HG02623 (cell line): Measurements from ENCODE around the gene EPB41L4B.

Experiments used
- ATAC-seq: cut with Tn5 transposase; IDR thresholded peaks from one replicate; pipeline ENCODE4 v1.9.1; 2021; ENCODE audit warnings: moderate library complexity; ENCODE audit not compliant: unreplicated experiment

The EPB41L4B gene

DNA sequence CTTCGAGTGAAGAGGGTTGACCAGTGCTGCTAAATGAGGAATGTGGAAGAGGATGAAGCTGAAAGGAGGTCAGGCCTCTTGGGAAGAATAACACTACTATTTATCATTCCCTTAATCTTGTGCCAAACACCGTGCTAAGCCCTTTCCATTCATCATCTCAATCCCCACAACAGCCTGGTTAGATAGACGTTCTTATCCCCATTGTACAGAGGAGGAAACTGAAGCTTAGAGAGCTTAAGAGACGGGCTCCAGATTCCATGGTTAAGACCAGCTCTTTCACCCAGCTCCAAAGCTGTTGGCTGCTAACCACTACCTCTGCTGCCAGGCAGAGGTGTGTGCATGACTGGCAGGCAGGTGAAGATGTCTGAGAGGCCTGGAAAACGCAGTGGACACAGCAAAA, 868 bp upstream of the EPB41L4B start:
- no peak for ATAC-seq

DNA sequence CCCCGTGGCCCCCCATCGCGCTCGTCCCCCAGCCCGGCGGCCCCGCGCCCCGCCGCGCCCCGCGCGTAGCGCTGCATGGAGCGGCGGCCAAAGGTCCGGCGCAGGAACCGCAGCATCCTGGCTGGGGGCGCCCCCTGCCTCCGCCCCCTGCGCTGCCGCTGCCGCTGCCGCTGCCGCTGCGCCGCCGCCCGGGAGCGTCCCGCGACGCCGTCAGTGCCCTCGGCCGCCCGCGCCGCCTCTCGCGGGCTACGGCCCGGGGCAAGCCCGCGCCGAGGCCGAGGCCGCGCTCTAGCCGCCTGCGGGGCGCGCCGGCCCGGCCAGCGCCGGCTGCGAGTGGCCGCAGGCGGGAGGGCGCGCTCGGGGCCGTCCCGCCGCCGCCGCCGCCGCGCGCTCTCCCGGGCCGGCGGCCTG, 523 bp downstream of the EPB41L4B start:
- peak; percentile 27 for ATAC-seq

GRCh38 chr9:109319626-109320241, 1.1 kb downstream of the EPB41L4B start:
- ATAC-seq = peak; percentile 16

DNA sequence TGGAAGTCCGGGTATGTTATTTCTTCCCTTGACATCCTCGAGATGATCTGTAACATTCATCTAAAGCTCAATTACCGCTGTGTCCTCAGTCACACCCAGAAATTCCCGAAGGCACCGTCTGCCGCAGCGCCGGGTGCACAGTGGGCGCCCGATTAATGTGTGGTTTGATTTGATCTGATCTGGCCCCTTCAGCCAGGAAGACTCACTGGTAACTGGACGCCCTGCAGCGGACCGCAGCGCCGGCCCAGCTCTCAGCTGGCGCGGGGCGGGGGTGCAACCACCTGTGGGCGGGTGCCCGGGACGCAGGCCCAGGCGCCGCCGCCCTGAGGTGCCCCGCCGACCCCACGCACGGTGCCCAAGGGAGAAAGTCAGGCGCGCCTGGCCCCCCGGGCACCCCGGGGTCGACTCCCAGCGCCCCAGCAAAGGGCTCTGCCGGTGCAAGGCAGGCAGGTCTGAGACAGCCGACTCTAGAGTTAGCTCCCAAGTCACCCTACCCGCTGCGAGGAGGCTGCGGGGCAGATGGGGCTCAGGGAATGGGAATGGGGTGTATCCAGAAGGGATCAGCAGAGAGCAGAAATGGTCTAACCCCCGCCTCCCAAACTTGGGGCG, 1.7 kb downstream of the EPB41L4B start:
- no peak for ATAC-seq

GRCh38 chr9:109317979-109318741, 2.7 kb downstream of the EPB41L4B start:
- no peak for ATAC-seq

- ATAC-seq = no peak
Measured at GRCh38 chr9:109317311-109317978, 3.4 kb downstream of the EPB41L4B start.

DNA sequence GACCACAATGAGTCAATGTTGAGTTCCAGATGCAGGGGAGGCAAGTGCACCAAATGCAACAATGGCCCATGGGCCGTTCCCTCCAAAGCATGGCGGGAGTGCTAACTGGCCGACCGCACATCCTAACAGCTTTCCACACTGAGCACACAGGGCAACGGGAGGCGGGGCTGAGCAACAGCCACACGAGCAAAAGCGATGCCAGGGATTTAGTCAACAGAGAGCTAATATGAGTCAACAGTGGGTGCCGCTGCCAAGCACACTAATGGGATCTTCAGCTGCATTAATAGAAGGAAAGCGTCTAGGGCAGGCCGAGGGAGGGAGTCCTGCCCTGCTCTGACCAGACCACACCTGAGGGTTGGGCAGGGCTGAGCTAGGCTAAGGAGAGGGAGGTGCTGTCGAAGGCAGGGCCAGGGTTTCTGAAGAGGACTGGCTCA, 4.6 kb downstream of the EPB41L4B start:
- ATAC-seq = no peak

DNA sequence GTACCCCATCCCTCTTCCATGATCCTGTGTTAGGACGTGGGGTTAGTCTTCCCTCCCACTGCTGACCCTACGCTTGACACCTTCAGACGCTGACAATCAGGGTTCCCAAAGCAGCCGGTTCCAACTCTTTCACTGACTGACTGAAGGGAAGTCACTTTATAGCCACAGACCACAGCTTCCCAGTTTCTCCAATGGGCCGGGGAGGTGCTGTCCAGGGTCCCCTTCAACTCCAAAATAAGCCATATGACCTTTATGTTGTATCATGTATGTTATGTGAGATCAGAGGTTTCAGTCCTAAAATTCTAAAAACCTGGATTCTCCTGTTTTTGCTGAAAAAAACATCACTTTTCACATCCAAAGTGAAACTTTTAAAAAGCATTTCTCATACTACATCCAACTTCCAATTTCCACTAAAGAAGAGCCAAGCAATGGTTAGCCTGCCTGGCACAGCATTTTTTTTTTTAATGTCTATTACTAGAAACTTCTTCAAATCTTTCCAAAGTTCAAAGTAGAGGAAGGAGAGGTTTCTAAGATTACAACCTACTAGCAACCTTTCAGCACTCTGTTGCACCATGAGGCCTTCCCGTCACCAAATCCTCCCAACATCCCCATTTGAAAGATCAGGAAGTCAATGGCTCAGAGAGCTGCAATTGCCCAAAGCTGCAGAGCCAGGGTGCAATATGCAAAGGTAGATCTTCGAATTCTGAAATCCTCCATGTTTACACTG, 5.2 kb downstream of the EPB41L4B start:
- ATAC-seq = no peak

DNA sequence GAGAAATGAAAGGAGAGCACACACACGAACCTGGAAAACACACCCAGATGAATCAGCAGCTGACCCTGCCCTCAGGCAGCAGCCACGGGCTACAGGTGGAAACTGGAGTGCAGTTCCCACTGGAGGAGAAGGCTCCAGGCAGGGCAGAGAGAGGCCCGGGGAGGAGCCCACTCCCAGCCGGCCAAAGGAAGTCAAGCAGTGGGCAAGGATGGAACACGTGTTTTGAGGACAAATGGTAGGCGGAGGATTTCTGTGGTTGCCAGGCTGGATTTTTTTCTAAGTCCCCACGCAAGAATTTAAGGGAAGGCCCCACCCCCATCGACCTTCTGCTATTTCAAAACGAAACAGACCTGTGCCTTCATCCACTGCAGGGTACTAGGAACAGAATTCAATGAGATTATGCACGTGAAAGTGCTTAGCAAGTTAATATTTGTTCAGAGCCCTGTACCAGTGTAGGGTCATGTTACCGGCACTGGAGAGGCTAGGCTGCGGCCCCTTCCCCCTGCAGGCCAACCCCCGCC, 6.8 kb downstream of the EPB41L4B start:
- no peak for ATAC-seq

DNA sequence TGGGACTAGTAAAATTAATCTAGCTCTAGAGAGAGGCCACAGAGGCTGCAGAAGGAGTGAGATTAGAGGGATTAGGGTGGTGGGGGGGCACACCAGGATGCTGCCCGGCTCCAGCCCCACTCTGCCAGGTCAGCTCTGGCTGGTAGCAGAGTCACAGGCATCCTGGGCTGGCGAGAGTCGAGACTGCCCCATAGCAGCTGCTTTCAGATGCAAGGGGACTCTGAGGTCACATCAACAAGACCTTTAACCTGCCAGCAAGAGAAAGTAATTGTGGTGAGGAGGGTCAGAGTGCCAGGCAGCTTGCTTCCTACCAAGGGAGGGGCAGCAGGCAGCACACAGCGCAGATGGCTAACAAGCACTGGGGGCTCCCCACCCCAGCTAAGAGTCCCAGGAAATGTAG, 7.5 kb downstream of the EPB41L4B start:
- no peak for ATAC-seq

GRCh38 chr9:109312783-109313182, 8.1 kb downstream of the EPB41L4B start:
- no peak for ATAC-seq

DNA sequence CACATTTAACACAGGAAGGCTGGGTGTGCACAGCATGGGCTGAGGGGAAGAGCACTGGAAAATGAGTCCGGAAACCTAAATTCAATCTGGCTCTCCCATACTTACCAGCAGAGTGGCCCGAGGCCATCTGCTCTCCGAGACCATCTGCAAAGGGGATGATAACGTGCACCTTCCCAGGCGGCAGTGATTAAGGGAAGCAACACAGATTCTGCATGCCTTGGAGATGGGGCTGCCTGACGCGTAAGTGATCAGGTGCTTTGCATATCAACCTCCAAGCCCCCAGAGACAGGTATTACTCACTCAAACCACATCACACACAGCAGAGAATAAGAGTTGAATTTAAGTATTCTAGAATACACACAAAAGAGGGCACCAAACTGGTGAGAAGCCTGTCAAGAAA, 9.1 kb downstream of the EPB41L4B start:
- no peak for ATAC-seq

DNA sequence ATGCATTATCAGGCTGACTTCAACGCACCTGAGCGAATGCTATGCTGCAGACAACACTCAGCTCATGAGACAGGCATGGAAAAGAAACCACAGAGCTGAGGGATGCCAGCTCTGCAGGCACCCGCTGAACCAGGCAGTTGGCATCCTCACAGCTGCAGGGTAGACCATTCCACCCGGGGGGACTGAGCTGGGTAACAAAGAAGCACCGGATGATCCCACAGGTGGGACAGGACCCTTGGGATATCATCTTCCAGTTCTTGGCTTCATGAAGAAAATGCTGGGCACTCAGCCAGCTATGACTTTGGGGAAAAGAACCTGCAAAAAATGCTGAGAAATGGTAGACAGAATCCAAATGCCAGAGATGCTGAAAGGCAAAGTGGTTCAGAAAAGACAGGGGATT, 9.6 kb downstream of the EPB41L4B start:
- no peak for ATAC-seq

- ATAC-seq = no peak
Measured at GRCh38 chr9:109310486-109310901, 10.4 kb downstream of the EPB41L4B start.

DNA sequence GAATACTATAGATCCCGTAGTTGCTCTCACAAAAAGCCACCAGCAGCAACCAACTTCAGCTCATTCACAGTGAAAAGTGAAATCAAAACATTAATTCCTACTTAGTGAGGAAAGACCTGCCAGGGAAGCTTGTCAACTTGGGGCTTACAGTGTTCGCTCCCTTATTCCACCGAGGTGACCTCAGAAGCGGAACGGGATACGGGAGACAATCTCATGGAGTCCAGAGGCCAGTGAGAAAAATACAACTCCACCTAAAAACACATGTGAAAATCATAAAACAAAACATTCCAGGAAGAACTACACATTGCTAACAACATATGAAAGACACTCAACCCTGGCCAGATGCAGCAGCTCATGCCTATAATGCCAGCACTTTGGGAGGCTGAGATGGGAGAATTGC, 11.6 kb downstream of the EPB41L4B start:
- no peak for ATAC-seq

DNA sequence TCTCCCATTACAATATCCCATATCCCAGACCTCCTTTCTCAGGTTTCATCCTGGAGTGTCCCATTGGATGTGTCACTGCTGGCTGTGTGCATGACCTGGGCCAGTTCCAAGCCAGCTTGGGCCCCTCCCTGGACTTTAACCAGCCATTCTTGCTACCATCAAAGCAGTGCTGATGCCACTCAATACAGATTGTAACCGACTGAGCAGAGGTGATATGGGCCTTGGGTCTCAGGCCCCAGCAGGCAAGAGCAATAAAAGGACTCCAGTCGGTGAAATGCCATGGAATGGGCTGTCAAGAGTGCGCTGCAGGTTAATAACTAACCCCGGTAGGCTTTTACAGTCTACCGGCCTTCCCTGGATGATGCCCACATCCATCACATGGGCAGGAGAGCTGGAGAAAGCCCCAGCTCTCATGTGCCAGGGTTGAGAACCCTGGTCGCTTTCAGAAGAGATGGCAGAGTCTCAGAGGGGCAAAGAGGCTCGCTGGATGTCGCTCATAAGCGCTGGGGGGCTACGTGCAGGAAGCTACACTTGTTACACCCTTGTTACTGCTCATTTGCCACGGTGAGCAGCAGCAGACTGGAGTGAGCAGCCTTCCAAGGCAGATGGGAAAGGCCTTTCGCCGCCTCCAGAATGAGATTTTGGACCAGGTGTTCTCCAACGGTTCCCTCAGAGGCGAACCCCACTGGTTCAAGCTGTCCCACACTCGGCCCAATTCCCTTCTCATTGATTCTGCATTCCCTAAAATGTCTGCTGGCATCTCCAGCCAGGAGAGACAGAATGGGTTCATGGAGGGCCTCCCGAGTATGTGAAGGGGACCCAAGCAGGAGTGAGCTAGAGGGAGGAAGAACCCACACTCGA, 13.2 kb downstream of the EPB41L4B start:
- no peak for ATAC-seq

DNA sequence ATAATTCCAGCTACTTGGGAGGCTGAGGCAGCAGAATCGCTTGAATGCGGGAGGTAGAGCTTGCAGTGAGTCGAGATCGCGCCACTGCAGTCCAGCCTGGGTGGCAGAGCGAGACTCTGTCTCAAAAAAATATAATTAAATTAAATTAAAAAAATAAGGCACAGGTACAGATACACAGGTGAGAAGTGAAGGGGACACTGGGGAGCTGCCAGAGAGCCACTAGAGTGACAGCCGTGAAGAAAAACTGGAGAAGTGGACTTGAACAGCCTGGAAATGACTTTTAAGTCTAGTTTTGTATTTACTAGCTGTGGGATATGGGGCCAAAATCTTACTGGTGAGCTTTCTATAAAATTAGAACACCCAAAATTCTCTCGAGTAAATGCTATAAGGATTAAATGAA, 15.1 kb downstream of the EPB41L4B start:
- no peak for ATAC-seq

DNA sequence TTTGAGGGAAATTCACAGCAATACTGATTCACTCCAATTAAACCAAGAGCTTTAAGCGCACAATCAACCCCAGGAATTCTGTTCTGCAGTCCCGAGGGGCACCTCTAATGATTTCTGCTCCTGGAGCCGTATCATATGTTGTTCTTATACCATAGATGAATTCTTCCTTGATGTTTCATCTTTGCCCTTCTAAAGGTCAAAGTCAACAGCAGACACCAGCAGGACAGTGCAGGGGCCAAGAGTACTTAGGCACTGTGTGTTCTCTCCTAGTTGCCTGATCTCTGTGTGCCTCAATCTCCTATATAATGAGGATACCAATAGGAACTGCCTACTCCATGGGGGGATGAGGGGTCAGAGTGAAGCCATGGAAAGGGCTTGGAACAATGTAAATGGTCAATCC, 16.5 kb downstream of the EPB41L4B start:
- ATAC-seq = no peak

DNA sequence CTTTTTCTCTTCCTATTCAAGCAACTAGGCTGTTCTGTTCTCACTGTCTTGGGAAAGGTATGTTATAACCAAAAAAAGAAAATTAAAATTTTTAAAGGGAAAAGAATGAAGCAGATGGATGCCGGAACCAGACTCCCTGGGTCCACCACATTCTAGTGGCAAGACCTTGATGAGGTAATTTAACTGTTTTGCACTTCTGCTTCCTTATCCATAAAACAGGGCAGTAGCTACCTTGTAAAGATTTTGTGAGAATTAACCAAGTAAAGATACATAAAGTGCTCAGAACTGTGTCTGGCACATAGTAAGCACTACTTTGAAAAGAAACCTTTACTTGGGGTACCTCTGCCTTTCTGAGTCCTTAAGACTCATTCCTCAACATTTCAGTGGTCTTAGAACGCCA, 17.0 kb downstream of the EPB41L4B start:
- no peak for ATAC-seq

- ATAC-seq = no peak
Measured at GRCh38 chr9:109302606-109303005, 18.3 kb downstream of the EPB41L4B start.
